NOMO-1 treated with dmso at 0.1 percent for 144 hours (cell line): ENCODE data around the gene SH3PXD2B.
"Not testable (repeated sequence)": the region's sequence is repeated elsewhere in the genome, so short reads cannot be mapped to it uniquely, and the experiment has no call there.

ENCODE experiments used
- DNase-seq: peaks from one replicate; lab custom pipeline; 2025; ENCODE audit not compliant: unreplicated experiment; lab: John Stamatoyannopoulos, UW

SH3PXD2B gene

GRCh38 chr5:172420235-172420939 is 33.9 kb downstream of the SH3PXD2B start:
- DNase-seq, result peak; percentile 32

- no peak for DNase-seq
Measured at GRCh38 chr5:172418862-172419814, 35.2 kb downstream of the SH3PXD2B start.

DNA sequence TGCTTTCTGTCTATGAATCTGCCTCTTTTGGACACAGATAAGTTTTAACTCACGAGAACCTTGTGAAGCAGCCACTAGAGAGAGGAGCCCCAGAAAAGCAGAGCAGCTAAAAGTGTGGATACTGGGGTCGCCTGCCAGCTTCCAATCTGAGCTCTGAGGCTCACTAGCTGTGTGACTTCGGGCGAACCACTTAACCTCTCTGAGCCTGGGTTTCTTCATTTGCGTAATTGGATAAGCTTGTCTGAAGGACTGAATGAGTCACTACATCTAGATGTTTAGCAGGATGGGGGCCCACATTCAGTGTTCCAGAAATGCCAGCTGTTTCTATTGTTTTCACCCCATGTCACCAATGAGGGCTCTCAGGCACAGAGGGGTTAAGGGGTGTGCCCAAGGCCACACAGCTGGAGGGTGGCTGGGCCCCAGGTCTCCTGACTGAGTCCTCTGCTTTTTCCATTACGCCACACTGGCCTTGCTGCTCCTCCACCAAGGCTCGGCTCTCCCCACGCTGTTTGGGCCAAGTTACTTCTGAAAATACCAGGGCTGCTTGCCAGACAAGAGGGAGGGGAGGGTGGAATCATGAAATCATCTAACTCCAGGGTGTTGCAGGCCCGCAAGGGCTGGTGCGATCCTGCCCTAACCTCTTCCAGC is 36.2 kb downstream of the SH3PXD2B start:
- no peak for DNase-seq

GRCh38 chr5:172417130-172417841 is 37.0 kb downstream of the SH3PXD2B start:
- no peak for DNase-seq

DNA sequence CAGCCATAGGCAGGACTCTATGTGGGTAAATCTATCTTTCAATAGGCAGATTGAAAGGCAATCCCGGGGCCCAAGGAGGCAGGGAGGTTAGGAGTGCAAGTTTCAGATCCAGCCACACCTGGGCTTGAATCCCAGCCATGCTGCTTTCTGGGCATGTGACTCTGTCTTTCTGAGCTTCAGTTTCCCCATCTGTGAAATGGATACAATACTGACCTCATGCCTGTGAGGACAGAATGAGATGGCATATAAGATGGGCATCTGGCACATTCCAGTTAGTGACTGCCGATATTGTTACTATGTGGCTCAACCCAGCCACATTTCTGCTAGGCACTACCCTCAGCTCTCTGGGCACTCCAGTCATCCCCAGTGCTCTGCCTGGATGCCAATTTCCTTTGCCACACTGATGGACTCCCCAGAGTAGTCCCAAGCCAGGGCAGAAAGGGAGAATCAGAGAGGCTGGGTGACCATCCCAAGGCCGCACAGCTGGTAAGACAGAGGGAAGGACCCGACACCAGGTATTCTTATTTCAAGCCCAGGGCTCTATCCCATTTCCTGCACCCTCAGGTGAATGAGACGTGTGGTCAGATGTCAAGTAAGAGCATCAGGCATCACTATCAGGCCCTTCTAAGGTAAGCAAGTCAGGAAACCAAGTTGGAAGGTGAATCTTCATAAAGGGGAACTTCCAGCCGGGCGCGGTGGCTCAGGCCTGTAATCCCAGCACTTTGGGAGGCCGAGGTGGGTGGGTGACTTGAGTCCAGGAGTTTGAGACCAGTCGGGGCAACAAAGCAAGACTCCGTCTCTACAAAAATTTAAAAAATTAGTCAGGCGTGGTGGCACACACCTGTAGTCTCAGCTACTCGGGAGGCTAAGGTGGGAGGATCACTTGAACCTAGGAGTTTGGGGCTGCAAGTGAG is 38.7 kb downstream of the SH3PXD2B start:
- DNase-seq, result no peak

- DNase-seq, result no peak
Measured at GRCh38 chr5:172414531-172415361, 39.6 kb downstream of the SH3PXD2B start.

DNA sequence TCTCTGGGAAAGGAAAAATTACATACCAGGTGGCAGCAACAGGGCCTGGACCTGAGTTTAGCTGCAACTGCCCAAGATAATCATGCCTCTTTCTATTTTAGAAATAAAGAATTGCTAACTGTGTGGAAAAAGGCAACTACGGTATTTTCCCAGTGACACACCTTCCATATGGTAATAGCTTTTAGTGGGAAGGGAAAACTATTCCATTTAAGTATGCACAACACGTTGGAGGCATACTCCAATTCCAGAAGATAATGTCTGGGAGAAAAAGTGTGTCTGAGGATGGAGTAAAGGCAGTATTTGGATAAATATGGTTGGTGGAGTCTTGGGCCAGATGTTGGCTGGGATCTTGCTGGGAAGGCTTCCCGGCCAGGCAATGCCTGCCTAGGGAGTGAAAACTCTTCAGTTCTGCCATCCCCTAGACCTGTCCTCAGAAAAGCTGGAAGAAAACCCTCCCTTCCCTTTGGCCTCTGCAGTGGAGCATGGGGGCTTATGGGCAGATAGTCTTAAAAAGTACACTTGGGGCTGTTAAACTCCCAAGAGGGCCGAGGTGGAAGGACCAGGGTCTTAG is 40.6 kb downstream of the SH3PXD2B start:
- DNase-seq, result no peak

GRCh38 chr5:172412724-172413286 is 41.5 kb downstream of the SH3PXD2B start:
- peak; percentile 25 for DNase-seq

GRCh38 chr5:172411484-172412072 is 42.7 kb downstream of the SH3PXD2B start:
- DNase-seq, result no peak

GRCh38 chr5:172410662-172411483 is 43.5 kb downstream of the SH3PXD2B start:
- DNase-seq, result no peak

- peak; percentile 81 for DNase-seq
Measured at GRCh38 chr5:172410160-172410559, 44.2 kb downstream of the SH3PXD2B start.

DNA sequence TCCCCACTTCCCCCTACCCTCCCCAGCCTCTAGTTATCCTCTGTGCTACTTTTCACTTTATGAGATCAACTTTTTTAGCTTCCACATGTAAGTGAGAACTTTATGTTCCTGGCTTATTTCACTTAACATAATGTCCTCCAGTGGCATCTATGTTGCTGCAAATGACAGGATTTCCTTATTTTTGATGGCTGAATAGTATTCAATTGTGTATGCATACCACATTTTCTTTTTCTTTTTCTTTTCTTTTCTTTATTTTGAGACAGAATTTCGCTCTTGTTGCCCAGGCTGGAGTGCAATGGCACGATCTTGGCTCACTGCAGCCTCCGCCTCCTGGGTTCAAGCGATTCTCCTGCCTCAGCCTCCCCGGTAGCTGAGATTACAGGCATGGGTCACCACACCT is 44.8 kb downstream of the SH3PXD2B start:
- not testable (repeated sequence) for DNase-seq

DNA sequence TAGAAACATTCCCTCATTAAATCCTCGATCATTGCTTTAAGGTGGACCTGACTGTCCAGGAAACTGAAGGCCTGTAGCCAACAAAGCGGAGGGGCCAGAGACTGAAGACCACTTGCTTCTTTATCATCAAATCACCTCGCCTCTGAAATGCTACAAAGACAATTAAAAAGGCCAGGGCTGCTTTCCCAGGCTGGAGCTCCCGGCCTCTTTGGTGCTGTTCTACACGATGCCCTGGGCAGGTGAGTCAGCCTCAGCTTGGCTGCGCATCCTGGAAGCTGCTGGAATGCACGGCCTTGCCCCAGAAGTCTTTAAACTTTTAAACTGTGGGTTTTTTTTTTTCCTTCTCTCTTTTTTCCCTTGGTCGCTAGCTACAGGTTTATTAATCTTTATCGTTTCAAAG is 46.5 kb downstream of the SH3PXD2B start:
- no peak for DNase-seq

DNA sequence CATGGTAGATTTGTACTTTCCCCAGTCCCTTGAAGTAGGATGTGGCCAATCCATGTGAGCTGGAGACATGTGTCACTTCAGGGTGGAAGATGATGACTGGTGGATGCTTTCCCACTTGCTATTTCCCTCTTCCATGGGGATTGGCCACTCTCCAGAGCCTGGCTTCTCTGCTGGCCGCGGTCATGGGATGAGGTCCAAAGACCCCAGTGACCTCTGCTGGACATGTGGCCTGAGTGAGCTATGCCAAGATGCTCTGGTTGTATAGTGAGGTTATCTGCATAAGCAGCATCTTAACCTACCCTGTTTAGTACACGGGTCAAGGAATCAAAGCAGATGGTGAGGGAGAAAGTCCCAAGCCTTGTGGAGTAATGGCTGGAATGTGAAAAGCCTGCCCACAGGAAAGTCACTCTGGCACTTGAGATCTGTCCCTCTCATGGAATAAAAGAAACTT is 47.1 kb downstream of the SH3PXD2B start:
- no peak for DNase-seq

GRCh38 chr5:172405226-172406107 is 48.9 kb downstream of the SH3PXD2B start:
- no peak for DNase-seq

DNA sequence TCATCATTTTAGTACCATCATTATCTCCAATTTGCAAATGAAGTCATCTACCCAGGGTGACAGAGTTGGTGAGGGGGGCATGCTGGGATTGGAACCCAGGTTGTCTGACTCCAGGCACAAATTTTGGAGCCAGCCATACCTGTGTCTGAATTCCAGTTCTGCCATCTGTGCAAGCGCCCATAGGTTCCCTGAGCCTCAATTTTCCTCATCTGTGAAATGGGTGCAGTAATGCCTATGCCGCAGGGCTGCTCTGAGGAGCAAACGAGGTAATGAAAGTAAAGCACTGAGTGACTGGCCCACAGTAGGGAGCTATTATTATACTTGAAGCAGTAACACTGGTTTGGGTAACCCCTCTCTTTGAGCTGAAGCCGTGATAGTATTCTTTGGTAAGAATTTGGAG is 49.6 kb downstream of the SH3PXD2B start:
- no peak for DNase-seq
